T-helper 2 cell (primary cell): ENCODE results near the gene KRT33A.

Experiments used
- DNase-seq, 5 experiments: peaks; one replicate each; pipeline versions ENCODE4 v3.0.0 to v3.0.0-alpha.2; 2012 to 2022

The KRT33A gene

DNA sequence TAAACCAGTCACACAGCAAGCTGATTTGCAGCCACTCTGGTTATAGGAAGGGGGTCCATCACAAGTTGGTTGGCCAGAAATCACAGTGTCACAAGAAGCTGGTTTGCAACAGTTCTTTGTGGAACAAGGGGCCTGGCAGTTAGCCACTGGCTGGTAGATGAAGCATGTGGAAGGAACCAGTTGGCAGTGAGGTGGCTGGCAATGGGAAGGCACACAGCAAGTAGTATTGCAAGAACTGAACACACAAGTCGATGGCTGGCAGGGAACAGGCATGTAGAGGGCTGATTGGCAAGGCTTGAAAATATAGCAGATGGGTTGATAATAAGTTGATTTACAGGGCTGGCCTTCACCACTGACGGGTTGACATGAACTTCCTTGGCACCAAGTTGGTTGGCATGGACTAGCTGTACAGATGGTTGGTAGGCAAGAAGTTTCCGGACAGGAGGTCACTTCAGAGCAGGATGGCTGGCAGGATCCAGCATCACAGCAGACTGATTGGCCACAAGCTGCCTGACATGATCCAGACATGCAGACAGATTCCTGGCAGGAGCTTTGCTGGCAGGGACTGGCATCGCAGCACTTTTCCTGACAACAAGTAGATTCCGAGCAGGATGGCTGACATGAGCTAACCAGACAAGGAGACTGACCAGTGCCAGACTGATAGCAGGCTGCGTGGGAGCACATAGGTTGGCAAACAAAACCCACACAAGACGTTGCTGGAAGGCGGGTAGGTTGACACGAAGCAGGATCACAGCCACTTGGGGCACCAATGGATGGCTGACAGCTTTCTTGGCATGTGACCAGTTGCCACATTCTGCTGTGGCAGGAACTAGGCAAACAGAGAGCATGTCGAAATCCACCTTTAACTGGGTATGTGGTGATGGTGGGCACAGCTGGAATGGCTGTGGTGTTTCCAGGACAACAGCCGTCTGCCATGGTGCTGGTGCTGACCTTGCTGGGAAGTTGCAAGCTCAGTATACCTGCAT lies 48.4 kb downstream of the KRT33A start, which contains the start of gene KRTAP29-1:
Gene KRTAP29-1, minus strand, starts transcription at position 936 of the 986 bp plus-strand sequence. Its CDS starts 0 bp downstream, at position 936.
- no peak for DNase-seq

GRCh38 chr17:41301204-41301790 lies 49.3 kb downstream of the KRT33A start:
- DNase-seq, result no peak

DNA sequence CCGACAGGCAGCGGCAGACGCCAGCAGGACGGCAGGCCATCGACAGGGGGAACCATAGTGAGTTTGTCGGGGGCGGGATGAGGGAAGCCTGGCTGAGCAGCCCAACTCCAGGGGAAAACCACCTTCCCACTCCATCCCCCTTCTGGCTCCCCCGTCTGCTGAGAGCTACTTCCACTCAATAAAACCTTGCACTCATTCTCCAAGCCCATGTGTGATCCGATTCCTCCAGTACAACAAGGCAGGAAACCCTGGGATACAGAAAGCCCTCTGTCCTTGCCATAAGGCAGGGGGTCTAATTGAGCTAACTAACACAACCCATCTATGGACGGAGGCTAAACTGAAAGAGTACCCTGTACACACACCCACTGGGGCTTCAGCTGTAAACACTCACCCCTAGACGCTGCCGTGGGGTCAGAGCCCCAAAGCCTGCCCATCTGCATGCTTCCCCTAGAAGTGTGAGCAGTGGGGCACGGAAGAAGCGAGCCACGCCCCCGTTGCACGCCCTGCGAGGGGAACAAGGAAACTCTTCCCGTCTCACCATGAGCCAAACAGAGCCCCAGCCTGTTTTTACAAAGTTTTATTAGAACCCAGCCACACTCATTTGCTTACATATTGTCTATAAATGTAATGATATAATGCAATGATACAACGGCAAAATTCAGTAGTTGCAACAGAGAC lies 52.0 kb downstream of the KRT33A start:
- no peak for DNase-seq

DNA sequence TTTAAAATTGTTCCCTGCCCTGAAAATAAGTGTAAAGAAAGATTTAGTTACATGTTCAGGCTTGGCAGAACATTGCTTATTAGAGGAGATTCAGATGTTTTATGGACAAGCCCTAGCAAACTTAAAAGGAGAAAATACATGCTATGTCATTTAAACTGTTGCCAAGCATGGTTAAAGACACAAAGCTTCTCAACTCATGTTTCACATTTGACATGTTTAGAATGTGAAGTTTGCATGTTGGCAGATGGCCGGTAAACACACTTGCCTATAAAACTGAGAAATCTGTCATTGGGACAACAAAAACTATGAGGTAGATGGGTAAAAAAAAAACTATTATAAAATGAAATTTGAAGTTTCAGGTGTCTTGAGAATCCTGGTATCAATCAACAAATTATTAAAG lies 53.8 kb downstream of the KRT33A start:
- DNase-seq, result no peak
